Measurements from ENCODE around the gene SESN1.

- TF ChIP-seq SP1 (IDR thresholded peaks at IDR 0.05) (no peak), NFRKB (IDR thresholded peaks at IDR 0.05) (no peak), FOXK2 (IDR thresholded peaks at IDR 0.05) (no peak), LEF1 (IDR thresholded peaks at IDR 0.05; ENCODE audit: borderline replicate concordance) (no peak)
Observed at GRCh38 chr6:109027964-109028363, 66.7 kb downstream of the SESN1 start.

All from HEK293T (cell line).